H1 (cell line): ENCODE results near the gene VPS13D. TPM values are rescaled to one million over a fixed set of nuclear protein-coding genes. Genes with fewer than 3 reads are reported as not detected.

ENCODE experiments used
- CBX8 ChIP-seq: fragments of 300-800, 300-1000 bp; sonication (generic); IDR thresholded peaks from 2 replicates; pipeline ENCODE4 v1.7.1; 2016; ENCODE audit warnings: low read depth, low read length, borderline replicate concordance
- EP300 ChIP-seq, 2 experiments: IDR thresholded peaks; 1 replicate in 1 of 2; 2 replicates in 1 of 2; pipeline ENCODE4 v1.6.1; 2011 to 2012; ENCODE audit warnings: low read depth in 2 of 2, low read length in 2 of 2, mild to moderate bottlenecking in 2 of 2, borderline replicate concordance in 1 of 2, inconsistent platforms in 1 of 2, moderate library complexity in 1 of 2
- KDM1A ChIP-seq: fragments of 200-600, 300-600 bp; sonication (generic); IDR thresholded peaks from 2 replicates; pipeline ENCODE4 v1.7.1; 2016; ENCODE audit warnings: mild to moderate bottlenecking, low read length, borderline replicate concordance
- NRF1 ChIP-seq: IDR thresholded peaks from 2 replicates; pipeline ENCODE4 v1.6.1; 2011; ENCODE audit warnings: mild to moderate bottlenecking, low read depth, low read length, improper control_type of control experiment
- POU5F1 ChIP-seq: IDR thresholded peaks from 2 replicates; pipeline ENCODE4 v1.6.1; 2011; ENCODE audit warnings: low read depth, mild to moderate bottlenecking, low read length, moderate library complexity
- RBBP5 ChIP-seq: IDR thresholded peaks from 2 replicates; pipeline ENCODE4 v1.7.1; 2012; ENCODE audit warnings: low read depth, mild to moderate bottlenecking, inconsistent platforms, low read length, moderate library complexity, borderline replicate concordance
- SIRT6 ChIP-seq: IDR thresholded peaks from one replicate; pipeline ENCODE4 v1.7.1; 2012; ENCODE audit warnings: low read length, inconsistent platforms
- SP4 ChIP-seq: IDR thresholded peaks from 2 replicates; pipeline ENCODE4 v1.6.1; 2012; ENCODE audit warnings: low read length, inconsistent platforms
- polyA plus RNA-seq, 7 experiments: library from polyadenylated mRNA; depleted of rRNA in 3 of 7; stranded (reverse) in 5 of 7; unstranded in 2 of 7; fragments of >200 nt in 5 of 7; fragments of 200-250 nt in 2 of 7; gene quantifications; 1 replicate in 5 of 7; 2 replicates in 1 of 7; 4 replicates in 1 of 7; pipeline versions ENCODE4 v1.2.1 to v1.2.3, GENCODE V29; 2011 to 2013; ENCODE audit warnings: missing spikeins in 2 of 7, mixed read lengths in 2 of 7
- total RNA-seq: library from RNA; stranded (reverse); fragmentation: NEBNext Ultra II Directional; extraction: Animal tissue kit (Norgen Biotek cat#: 25700); gene quantifications from 2 replicates; pipeline ENCODE4 v1.2.1, GENCODE V29; 2021
- TF ChIP-seq, protein P1 (sequence below): IDR thresholded peaks from 2 replicates; pipeline ENCODE4 v1.6.1; 2011; ENCODE audit warnings: low read length, improper control_type of control experiment

The VPS13D gene
- total and polyA plus RNA-seq, 2 of the 8 experiments (the other 6 are each of a cell fraction or from before 2014, with no cell fraction given): 10.9 to 31.2 TPM

DNA sequence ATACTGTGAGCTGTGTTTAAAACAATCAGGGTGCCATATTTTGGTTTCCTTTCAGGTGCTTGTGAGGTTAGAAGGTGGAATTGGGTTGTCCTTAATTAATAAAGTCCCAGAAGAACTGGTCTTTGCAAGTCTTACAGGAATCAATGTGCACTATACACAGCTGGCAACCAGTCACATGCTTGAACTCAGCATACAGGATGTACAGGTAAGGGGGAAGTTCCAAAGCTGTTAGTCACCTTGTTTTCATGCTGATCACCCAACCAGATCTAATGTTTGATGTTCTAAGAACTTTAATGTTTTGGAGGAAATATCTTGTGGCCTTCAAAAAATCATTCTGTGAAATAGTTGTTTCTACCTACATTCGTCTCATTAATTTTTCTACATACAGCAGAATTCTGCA, 156.3 kb downstream of the VPS13D start (continued):
- TF ChIP-seq NRF1: no peak
- no peak for TF ChIP-seq POU5F1
- no peak for TF ChIP-seq SP4
- TF ChIP-seq SIRT6: no peak
- TF ChIP-seq, protein P1, sequence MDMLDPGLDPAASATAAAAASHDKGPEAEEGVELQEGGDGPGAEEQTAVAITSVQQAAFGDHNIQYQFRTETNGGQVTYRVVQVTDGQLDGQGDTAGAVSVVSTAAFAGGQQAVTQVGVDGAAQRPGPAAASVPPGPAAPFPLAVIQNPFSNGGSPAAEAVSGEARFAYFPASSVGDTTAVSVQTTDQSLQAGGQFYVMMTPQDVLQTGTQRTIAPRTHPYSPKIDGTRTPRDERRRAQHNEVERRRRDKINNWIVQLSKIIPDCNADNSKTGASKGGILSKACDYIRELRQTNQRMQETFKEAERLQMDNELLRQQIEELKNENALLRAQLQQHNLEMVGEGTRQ: no peak
- no peak for TF ChIP-seq EP300 (IDR thresholded peaks at IDR 0.05; ENCODE audit: borderline replicate concordance in 1 of 2, low read depth in 2 of 2, low read length in 2 of 2)
- TF ChIP-seq RBBP5: no peak
- no peak for TF ChIP-seq CBX8
- no peak for TF ChIP-seq KDM1A
